Measurements from ENCODE around the gene FANCF. TPM values are rescaled to one million over a fixed set of nuclear protein-coding genes. Genes with fewer than 3 reads are reported as not detected.
"Not testable (repeated sequence)": the region's sequence is repeated elsewhere in the genome, so short reads cannot be mapped to it uniquely, and the experiment has no call there.

The FANCF gene
- total RNA-seq, 1 donor from 2014 or later = 21.9 TPM

DNA sequence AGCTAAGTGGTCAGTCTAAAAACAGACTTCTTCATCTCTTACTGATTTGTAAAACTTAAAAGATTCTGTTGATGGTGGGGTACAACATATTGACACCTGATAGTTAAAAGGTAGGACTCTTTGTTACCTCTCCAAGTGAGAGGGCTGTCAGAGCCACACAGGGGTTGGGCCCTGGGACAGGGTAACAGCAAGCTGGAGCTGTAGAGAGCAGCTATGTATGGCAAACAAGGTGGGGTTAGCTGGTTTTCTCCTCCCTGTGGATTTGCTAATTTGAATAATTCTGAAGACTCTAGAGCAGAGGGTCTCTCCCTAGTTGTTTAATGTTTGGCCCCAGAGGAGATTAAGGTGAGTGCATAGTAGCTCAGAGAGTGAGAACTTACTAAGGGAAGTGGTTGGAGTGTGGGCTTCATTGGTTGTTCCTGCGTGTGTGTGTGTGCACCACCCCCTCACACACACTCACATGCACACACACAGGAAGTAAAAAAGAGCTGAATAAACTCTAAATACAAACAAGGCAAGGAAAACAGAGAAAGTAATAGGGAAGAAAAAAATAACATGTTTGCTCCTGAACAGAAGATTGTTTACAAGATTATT lies 31.6 kb upstream of the FANCF start:
- Histone ChIP-seq H3K9me3 (ENCODE audit: low read depth) (no peaks in the 10 kb centered on the region), H3K36me3 (no peaks in the 10 kb centered on the region), H3K9ac (no peak overlapping the region), H3F3A (ENCODE audit: low read depth) (no peaks in the 10 kb centered on the region), H3K4me1 (peaks cover 7% of the 10 kb centered on the region), H3K79me2 (ENCODE audit: low read depth) (no peaks in the 10 kb centered on the region), H2AFZ (replicated peaks) (peak overlapping the region; percentile 46), H4K20me1 (ENCODE audit: low read depth) (no peaks in the 10 kb centered on the region), H3K27ac (no peak overlapping the region), H3K27me3 (no peaks in the 10 kb centered on the region), H3K4me2 (peak overlapping the region; percentile 8), H3K4me3 (no peak overlapping the region)
- Mint-ChIP-seq H3K36me3 (peaks cover 1% of the 10 kb centered on the region), H3K27ac (no peak overlapping the region), H3K4me3 (no peak overlapping the region), H3K9me3 (peaks cover 4% of the 10 kb centered on the region), H3K4me1 (peaks cover 13% of the 10 kb centered on the region), H3K27me3 (ENCODE audit: insufficient read depth, low read depth) (peaks cover 3% of the 10 kb centered on the region)
- TF ChIP-seq, protein P1, sequence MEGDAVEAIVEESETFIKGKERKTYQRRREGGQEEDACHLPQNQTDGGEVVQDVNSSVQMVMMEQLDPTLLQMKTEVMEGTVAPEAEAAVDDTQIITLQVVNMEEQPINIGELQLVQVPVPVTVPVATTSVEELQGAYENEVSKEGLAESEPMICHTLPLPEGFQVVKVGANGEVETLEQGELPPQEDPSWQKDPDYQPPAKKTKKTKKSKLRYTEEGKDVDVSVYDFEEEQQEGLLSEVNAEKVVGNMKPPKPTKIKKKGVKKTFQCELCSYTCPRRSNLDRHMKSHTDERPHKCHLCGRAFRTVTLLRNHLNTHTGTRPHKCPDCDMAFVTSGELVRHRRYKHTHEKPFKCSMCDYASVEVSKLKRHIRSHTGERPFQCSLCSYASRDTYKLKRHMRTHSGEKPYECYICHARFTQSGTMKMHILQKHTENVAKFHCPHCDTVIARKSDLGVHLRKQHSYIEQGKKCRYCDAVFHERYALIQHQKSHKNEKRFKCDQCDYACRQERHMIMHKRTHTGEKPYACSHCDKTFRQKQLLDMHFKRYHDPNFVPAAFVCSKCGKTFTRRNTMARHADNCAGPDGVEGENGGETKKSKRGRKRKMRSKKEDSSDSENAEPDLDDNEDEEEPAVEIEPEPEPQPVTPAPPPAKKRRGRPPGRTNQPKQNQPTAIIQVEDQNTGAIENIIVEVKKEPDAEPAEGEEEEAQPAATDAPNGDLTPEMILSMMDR (IDR thresholded peaks at IDR 0.05) = no peak
- TF ChIP-seq EZH2phosphoT487 (IDR thresholded peaks at IDR 0.05) (no peak), EZH2 (IDR thresholded peaks at IDR 0.05) (no peak)
- DNase-seq (ENCODE audit: low spot score) = no peak

DNA sequence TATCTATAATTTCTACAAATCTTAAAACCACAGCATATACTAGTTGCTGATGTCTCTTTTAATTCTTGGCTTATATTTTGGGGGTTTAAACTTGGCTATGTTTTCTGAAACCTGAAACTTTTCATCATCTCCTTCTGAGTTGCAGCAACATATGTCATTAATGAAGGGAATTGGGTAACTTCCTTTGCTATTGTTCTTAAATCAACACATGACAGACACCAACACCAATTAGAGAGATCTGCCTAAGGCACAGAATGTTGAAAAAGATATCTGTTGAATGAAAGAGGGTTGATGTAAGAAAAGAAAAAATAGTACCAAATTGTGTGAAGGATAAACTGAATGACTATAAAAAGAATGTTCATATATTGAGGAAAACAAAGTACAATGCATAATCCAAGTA lies 30.5 kb upstream of the FANCF start:
- Histone ChIP-seq H3K4me1 (peaks cover 7% of the 10 kb centered on the region), H3K79me2 (ENCODE audit: low read depth) (no peaks in the 10 kb centered on the region), H3K9ac (no peak overlapping the region), H3F3A (ENCODE audit: low read depth) (no peaks in the 10 kb centered on the region), H2AFZ (replicated peaks) (no peak overlapping the region), H3K27ac (no peak overlapping the region), H4K20me1 (ENCODE audit: low read depth) (no peaks in the 10 kb centered on the region), H3K9me3 (ENCODE audit: low read depth) (no peaks in the 10 kb centered on the region), H3K27me3 (no peaks in the 10 kb centered on the region), H3K36me3 (no peaks in the 10 kb centered on the region), H3K4me3 (no peak overlapping the region), H3K4me2 (no peak overlapping the region)
- Mint-ChIP-seq H3K9me3 (peaks cover 7% of the 10 kb centered on the region), H3K4me3 (no peak overlapping the region), H3K36me3 (peaks cover 4% of the 10 kb centered on the region), H3K27me3 (ENCODE audit: insufficient read depth, low read depth) (peaks cover 3% of the 10 kb centered on the region), H3K4me1 (peaks cover 16% of the 10 kb centered on the region), H3K27ac (no peak overlapping the region)
- TF ChIP-seq EZH2 (IDR thresholded peaks at IDR 0.05) = no peak
- TF ChIP-seq EZH2phosphoT487 (IDR thresholded peaks at IDR 0.05) = no peak
- TF ChIP-seq, protein P1 (IDR thresholded peaks at IDR 0.05) = no peak
- no peak for DNase-seq (ENCODE audit: low spot score)

DNA sequence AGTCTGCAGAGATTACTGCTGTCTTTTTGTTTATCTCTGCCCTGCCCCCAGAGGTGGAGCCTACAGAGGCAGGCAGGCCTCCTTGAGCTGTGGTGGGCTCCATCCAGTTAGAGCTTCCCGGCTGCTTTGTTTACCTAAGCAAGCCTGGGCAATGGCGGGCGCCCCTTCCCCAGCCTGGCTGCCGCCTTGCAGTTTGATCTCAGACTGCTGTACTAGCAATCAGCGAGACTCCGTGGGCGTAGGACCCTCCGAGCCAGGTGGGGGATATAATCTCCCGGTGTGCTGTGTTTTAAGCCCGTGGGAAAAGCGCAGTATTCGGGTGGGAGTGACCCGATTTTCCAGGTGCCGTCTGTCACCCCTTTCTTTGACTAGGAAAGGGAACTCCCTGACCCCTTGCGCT lies 26.7 kb upstream of the FANCF start:
- not testable (repeated sequence) for H2AFZ ChIP-seq (replicated peaks); H3K4me1 ChIP-seq; H3K27me3 ChIP-seq; H3K79me2 ChIP-seq (ENCODE audit: low read depth); H3K27ac ChIP-seq; H3K9me3 ChIP-seq (ENCODE audit: low read depth); H3K4me3 ChIP-seq; H3K27me3 Mint-ChIP-seq (ENCODE audit: insufficient read depth, low read depth); H4K20me1 ChIP-seq (ENCODE audit: low read depth); H3K36me3 ChIP-seq; H3K4me2 ChIP-seq; H3F3A ChIP-seq (ENCODE audit: low read depth); H3K9ac ChIP-seq; H3K9me3 Mint-ChIP-seq; DNase-seq (ENCODE audit: low spot score); H3K27ac Mint-ChIP-seq; H3K36me3 Mint-ChIP-seq; H3K4me3 Mint-ChIP-seq
- peaks cover 15% of the 10 kb centered on the region for H3K4me1 Mint-ChIP-seq

DNA sequence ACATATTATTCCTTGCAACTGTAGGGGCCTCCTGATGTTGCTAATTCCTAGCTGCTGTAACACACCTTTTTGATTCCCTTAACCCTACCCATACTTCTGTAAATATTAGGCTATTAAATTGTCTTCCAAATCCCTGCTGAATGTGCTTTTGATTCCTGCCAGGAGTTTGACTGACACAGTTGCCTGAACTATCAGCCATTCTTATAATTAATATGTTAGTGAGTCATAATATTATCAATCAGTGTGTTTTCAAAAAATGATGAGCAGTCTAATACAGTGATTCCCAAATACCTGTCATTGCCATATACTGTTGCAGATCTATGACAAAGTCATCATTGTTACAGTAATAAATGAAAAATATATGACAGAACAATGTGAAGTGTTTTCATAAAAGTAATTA lies 15.9 kb upstream of the FANCF start:
- Histone ChIP-seq H4K20me1 (ENCODE audit: low read depth) (no peaks in the 10 kb centered on the region), H2AFZ (replicated peaks) (no peak overlapping the region), H3K79me2 (ENCODE audit: low read depth) (no peaks in the 10 kb centered on the region), H3K4me2 (no peak overlapping the region), H3K27ac (no peak overlapping the region), H3K36me3 (no peaks in the 10 kb centered on the region), H3K4me3 (no peak overlapping the region), H3F3A (ENCODE audit: low read depth) (peaks cover 21% of the 10 kb centered on the region), H3K9ac (no peak overlapping the region), H3K4me1 (peaks cover 16% of the 10 kb centered on the region), H3K9me3 (ENCODE audit: low read depth) (no peaks in the 10 kb centered on the region), H3K27me3 (no peaks in the 10 kb centered on the region)
- H3K27ac Mint-ChIP-seq = no peak overlapping the region
- no peaks in the 10 kb centered on the region for H3K36me3 Mint-ChIP-seq
- DNase-seq (ENCODE audit: low spot score) = no peak
- H3K4me3 Mint-ChIP-seq = no peak overlapping the region
- H3K4me1 Mint-ChIP-seq = peaks cover 5% of the 10 kb centered on the region
- H3K9me3 Mint-ChIP-seq = no peaks in the 10 kb centered on the region
- H3K27me3 Mint-ChIP-seq (ENCODE audit: insufficient read depth, low read depth) = peaks cover 2% of the 10 kb centered on the region
- TF ChIP-seq EZH2 (IDR thresholded peaks at IDR 0.05) (no peak), EZH2phosphoT487 (IDR thresholded peaks at IDR 0.05) (no peak)

Measured in neural progenitor cell (in vitro differentiated cells).